Neural crest cell (in vitro differentiated cells): ENCODE measurements around the gene LTB. TPM values are rescaled to one million over a fixed set of nuclear protein-coding genes. Genes with fewer than 3 reads are reported as not detected.

Experiments
- DNase-seq: peaks from one replicate; pipeline ENCODE4 v3.0.0; 2021; ENCODE audit warnings: low read depth, mixed read lengths, low spot score
- H3K27ac Mint-ChIP-seq: one replicate; pipeline ENCODE4 v1.8.0; 2021; ENCODE audit warnings: mild to moderate bottlenecking, mixed read lengths; ENCODE audit not compliant: unreplicated experiment
- H3K27me3 Mint-ChIP-seq: 2 replicates; pipeline ENCODE4 v1.8.0; 2021; ENCODE audit warnings: low read depth, mild to moderate bottlenecking, mixed read lengths
- H3K36me3 Mint-ChIP-seq: 2 replicates; pipeline ENCODE4 v1.8.0; 2021; ENCODE audit warnings: low read depth, mild to moderate bottlenecking, mixed read lengths
- H3K4me1 Mint-ChIP-seq: 2 replicates; pipeline ENCODE4 v1.8.0; 2021; ENCODE audit warnings: mixed read lengths
- H3K4me3 Mint-ChIP-seq: one replicate; pipeline ENCODE4 v1.8.0; 2021; ENCODE audit warnings: mild to moderate bottlenecking, mixed read lengths
- H3K9me3 Mint-ChIP-seq: 2 replicates; pipeline ENCODE4 v1.8.0; 2021; ENCODE audit warnings: mixed read lengths
- CTCF ChIP-seq: fragments of 200-600 bp; sonication (generic); conservative IDR thresholded peaks from 2 replicates; pipeline ENCODE4 v1.5.0; 2021; ENCODE audit warnings: antibody characterized with exemption, mild to moderate bottlenecking
- total RNA-seq: library from RNA; stranded (reverse); gene quantifications from 2 replicates; pipeline ENCODE4 v1.2.1, GENCODE V29; 2021

LTB gene
- total RNA-seq, 1 donor from 2014 or later = not detected

DNA sequence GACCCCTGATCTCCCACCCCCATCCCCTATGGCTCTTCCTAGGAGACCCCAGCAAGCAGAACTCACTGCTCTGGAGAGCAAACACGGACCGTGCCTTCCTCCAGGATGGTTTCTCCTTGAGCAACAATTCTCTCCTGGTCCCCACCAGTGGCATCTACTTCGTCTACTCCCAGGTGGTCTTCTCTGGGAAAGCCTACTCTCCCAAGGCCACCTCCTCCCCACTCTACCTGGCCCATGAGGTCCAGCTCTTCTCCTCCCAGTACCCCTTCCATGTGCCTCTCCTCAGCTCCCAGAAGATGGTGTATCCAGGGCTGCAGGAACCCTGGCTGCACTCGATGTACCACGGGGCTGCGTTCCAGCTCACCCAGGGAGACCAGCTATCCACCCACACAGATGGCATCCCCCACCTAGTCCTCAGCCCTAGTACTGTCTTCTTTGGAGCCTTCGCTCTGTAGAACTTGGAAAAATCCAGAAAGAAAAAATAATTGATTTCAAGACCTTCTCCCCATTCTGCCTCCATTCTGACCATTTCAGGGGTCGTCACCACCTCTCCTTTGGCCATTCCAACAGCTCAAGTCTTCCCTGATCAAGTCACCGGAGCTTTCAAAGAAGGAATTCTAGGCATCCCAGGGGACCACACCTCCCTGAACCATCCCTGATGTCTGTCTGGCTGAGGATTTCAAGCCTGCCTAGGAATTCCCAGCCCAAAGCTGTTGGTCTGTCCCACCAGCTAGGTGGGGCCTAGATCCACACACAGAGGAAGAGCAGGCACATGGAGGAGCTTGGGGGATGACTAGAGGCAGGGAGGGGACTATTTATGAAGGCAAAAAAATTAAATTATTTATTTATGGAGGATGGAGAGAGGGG is 8.8 kb downstream of the LTB start:
- Mint-ChIP-seq H3K4me1 (peaks cover 5% of the 10 kb centered on the region), H3K27me3 (peaks cover 3% of the 10 kb centered on the region), H3K4me3 (no peak overlapping the region), H3K9me3 (no peaks in the 10 kb centered on the region), H3K27ac (peak overlapping the region; percentile 81), H3K36me3 (no peaks in the 10 kb centered on the region)
- no peak for TF ChIP-seq CTCF
- DNase-seq = no peak

GRCh38 chr6:31572041-31572911 is 9.9 kb downstream of the LTB start, which contains the start of gene LTA:
Gene LTA, plus strand, starts transcription at chr6:31572289. Its CDS starts 454 bp downstream, at chr6:31572743.
- no peak for DNase-seq
- Mint-ChIP-seq H3K4me1 (peaks cover 17% of the 10 kb centered on the region), H3K27me3 (peaks cover 3% of the 10 kb centered on the region), H3K27ac (peak within 1 kb of the TSS; percentile 81), H3K4me3 (no peak within 1 kb of the TSS), H3K36me3 (no peaks in the 10 kb centered on the region), H3K9me3 (no peaks in the 10 kb centered on the region)
- TF ChIP-seq CTCF = no peak

DNA sequence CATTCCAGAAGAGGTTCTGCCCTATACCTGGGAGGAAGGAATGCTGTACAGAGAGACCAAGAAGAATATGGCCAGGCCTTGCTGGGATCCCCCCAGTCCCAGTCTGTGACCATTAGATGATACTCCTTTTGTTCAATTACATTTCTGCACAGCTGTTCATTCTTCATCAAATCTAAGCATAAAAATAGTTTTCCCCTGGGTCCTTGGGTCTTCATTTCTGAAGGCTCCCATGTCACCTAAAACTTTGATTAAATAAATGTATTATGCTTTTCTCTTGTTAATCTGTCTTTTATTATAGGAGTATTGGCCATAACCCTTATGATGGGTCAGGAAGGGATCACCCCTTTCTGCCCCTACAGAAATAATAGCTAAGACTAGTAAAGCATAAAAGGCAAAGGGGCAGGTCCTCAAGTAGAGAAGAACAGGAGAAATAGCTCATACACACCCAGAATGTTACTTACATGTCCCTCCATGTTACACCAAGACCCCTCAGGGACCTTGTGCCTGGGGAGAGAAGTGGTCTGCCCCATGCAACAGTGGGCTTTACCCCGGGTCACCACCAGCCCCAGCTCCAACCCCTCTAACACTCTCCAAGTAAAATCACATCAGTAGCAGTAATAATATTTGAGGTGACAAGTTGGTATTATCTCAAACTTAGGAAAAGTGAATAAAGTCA is 12.2 kb downstream of the LTB start:
- Mint-ChIP-seq H3K4me1 (peaks cover 17% of the 10 kb centered on the region), H3K36me3 (no peaks in the 10 kb centered on the region), H3K27me3 (peaks cover 3% of the 10 kb centered on the region), H3K4me3 (no peak overlapping the region), H3K27ac (no peak overlapping the region), H3K9me3 (no peaks in the 10 kb centered on the region)
- DNase-seq = no peak
- TF ChIP-seq CTCF = no peak

- no peak overlapping the region for H3K27ac Mint-ChIP-seq
- H3K36me3 Mint-ChIP-seq = no peaks in the 10 kb centered on the region
- no peak for DNase-seq
- no peak for TF ChIP-seq CTCF
- peaks cover 17% of the 10 kb centered on the region for H3K4me1 Mint-ChIP-seq
- H3K9me3 Mint-ChIP-seq = no peaks in the 10 kb centered on the region
- H3K4me3 Mint-ChIP-seq = no peak overlapping the region
- peaks cover 3% of the 10 kb centered on the region for H3K27me3 Mint-ChIP-seq
Observed at GRCh38 chr6:31568537-31568961, 13.7 kb downstream of the LTB start.
